Retinal pigment epithelial cell (primary cell): ENCODE results near the gene CACYBP.
"Not testable (repeated sequence)": the region's sequence is repeated elsewhere in the genome, so short reads cannot be mapped to it uniquely, and the experiment has no call there.

Experiments
- DNase-seq: peaks from one replicate; pipeline ENCODE4 v3.0.0-alpha.2; 2010; ENCODE audit warnings: low read depth
- H3K4me3 ChIP-seq: 2 replicates; pipeline ENCODE4 v1.5.1; 2011; ENCODE audit warnings: mild to moderate bottlenecking, low read length, control low read depth, moderate library complexity
- TF ChIP-seq, protein P1 (sequence below): conservative IDR thresholded peaks from 2 replicates; pipeline ENCODE4 v1.5.1; 2011; ENCODE audit warnings: low read depth, low read length, control low read depth, inconsistent platforms

CACYBP gene

DNA sequence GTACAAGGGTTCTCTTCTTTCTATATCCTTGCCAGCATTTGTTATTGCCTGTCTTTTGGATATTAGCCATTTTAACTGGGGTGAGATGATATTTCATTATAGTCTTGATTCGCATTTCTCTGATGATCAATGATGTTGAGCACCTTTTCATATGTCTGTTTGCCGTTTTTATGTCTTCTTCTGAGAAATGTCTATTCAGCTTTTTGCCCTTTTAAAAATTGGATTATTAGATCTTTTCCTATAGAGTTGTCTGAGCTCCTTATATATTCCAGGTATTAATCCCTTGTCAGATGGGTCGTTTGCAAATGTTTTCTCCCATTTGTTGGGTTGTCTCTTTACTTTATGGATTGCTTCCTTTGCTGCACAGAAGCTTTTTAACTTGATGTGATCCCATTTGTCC is 42.9 kb downstream of the CACYBP start:
- DNase-seq = no peak
- H3K4me3 ChIP-seq = no peak overlapping the region

DNA sequence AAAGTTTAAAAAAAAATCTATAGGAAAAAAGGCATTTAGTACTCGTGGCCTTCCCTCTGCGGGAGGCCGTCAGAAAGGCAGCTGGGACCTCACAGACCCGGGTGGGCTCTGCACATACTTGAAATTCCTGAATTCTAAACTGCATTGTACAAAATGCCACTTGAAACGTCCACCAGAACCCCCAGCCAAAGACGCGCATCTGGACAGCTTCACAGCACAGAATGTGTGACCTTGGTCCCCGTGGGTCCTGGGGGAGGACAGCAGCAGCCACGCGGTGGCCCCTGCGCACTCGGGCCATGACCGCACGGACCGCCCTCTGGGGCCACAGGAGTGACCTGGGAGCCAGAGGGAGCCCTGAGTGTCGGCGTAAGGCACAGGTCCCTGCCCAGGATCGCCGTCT is 44.1 kb downstream of the CACYBP start:
- TF ChIP-seq, protein P1, sequence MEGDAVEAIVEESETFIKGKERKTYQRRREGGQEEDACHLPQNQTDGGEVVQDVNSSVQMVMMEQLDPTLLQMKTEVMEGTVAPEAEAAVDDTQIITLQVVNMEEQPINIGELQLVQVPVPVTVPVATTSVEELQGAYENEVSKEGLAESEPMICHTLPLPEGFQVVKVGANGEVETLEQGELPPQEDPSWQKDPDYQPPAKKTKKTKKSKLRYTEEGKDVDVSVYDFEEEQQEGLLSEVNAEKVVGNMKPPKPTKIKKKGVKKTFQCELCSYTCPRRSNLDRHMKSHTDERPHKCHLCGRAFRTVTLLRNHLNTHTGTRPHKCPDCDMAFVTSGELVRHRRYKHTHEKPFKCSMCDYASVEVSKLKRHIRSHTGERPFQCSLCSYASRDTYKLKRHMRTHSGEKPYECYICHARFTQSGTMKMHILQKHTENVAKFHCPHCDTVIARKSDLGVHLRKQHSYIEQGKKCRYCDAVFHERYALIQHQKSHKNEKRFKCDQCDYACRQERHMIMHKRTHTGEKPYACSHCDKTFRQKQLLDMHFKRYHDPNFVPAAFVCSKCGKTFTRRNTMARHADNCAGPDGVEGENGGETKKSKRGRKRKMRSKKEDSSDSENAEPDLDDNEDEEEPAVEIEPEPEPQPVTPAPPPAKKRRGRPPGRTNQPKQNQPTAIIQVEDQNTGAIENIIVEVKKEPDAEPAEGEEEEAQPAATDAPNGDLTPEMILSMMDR = no peak
- H3K4me3 ChIP-seq = no peak overlapping the region
- DNase-seq = no peak

More for the DNA sequence above, 42.9 kb downstream of the CACYBP start:
- TF ChIP-seq, protein P1 = no peak

DNA sequence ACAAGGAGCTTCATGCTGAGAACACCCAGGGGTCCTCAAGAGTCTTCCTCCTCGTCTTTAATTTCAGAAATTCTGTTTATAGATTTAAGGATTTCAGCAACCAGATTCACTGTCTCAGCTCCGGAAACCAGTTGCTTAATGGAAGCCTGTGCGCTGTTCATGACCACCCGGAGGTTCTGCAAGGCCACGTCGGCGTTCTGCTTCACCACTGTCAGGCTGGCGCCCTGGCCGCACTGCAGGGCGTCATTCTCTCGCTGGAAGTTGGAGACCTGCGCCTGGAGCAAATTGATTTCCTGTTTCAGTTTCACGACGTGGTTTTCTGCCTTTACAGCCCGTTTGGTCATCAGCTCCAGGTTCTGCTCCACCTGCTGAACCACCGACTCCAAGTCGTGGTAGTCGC is 44.8 kb downstream of the CACYBP start:
- not testable (repeated sequence) for H3K4me3 ChIP-seq, DNase-seq

DNA sequence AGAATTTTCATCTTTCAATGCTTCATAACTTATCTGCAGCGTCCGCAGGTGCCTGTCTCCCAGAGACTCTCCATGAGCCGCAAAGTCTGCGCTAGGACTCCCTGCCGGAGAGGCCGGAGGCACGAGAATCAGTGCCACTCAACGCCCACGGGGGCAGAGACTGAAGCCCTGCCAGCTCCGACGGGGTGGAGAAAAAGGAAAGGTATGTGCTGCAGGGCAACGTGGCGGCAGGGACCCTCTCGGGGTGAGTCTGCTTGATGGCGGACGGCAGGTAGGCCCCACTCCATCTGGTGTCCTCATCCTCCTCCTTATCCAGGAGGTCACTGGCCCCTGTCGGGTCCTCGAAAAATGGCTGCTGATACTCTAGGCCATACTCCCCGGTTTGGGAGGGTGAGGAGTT is 45.4 kb downstream of the CACYBP start:
- H3K4me3 ChIP-seq = no peak overlapping the region
- no peak for DNase-seq
- TF ChIP-seq, protein P1 = no peak

DNA sequence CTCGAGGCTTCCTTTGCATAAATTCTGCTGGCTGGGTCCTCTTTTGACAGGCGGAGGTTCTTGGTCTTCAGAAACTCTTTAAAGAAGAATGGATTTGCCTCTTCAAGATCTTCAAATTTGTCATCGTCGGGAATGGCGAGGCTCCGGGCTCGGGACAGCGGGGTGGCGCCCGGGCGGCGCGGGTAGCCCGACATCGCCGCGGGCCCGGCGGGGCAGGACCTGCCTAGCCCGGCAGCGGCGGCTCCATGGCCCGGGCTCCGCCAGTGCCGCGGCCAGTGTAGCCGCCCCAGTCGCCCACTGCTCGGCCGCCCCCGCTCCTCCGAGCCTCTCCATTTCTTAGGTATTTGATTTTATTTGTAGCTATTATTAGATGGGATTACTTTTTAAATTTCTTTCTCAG is 45.8 kb downstream of the CACYBP start:
- DNase-seq = no peak
- no peak overlapping the region for H3K4me3 ChIP-seq
- TF ChIP-seq, protein P1 = no peak

DNA sequence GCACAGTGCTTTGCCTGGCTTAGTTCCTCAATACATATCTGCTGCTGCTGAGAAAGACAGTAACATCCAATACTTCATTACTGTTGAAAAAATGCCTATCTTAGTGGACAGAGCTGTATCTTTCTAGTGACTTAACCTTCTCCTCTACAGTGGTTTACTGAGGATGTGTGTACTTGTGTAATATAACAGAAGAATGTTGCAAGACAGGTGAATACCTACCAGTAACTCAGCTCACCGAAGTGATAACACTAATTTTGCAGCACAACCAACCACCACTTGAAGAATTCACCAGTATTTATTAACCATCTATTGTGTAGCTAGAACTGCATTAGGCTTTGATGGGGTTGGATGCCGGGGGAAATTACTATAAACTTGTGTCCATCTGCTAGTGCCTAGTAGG is 51.2 kb downstream of the CACYBP start:
- no peak for DNase-seq
- TF ChIP-seq, protein P1 = no peak
- H3K4me3 ChIP-seq = no peak overlapping the region

DNA sequence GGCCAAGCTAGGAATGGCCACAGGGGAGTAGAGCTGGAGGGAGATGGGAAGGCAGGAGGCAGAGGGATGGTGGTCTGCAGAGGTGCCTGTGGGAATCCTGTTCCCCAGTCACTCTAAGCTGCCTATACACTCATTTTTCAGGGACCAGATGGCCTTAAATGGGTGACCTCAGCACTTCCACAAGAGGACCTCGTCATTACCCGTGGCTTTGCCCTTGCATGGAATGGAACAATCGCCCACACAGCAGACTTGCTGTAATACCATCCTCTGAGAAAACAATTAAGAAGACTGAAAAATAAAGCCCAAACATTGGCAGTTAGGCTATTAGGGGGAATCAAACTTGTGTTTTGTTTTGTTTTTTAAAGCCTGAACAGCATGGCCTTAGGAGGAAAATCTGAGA is 55.0 kb downstream of the CACYBP start:
- no peak for DNase-seq
- TF ChIP-seq, protein P1 = no peak
- no peak overlapping the region for H3K4me3 ChIP-seq
